ENCODE results near the gene MOCS2. TPM values are rescaled to one million over a fixed set of nuclear protein-coding genes. Genes with fewer than 3 reads are reported as not detected.

Gene MOCS2
- total RNA-seq, 1 donor from 2014 or later, result 28.8 TPM

- peak overlapping the region; percentile 19 for H3K27ac Mint-ChIP-seq (ENCODE audit: unreplicated experiment)
- H3K9me3 Mint-ChIP-seq, result no peaks in the 10 kb centered on the region
- no peaks in the 10 kb centered on the region for H3K4me1 Mint-ChIP-seq
- H3K4me3 Mint-ChIP-seq, result no peak overlapping the region
- no peaks in the 10 kb centered on the region for H3K36me3 Mint-ChIP-seq (ENCODE audit: low read depth)
- TF ChIP-seq CTCF (conservative IDR thresholded peaks at IDR 0.05), result no peak
- H3K27me3 Mint-ChIP-seq (ENCODE audit: low read depth), result no peaks in the 10 kb centered on the region
- DNase-seq (ENCODE audit: low read depth, low spot score), result no peak
Measured at GRCh38 chr5:53076014-53076583, 33.5 kb downstream of the MOCS2 start.

DNA sequence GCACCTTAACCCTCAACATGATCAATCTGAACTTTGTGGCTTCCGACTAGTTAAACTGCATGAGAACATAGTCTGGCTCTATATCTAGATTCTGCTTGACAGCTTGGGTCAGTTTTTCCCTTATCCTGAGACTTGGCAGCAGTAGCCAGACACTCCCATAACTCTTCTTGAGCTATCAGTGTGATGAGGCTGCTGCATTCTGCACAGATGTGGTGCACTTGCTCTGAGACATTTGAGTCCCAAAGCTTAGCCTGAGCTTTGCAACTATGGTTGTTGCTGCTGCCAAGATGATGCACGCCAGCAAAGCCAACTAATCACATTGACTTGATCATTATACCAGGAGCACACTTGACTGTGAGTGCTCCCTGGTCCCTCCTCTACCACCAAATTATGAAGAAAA is 36.2 kb downstream of the MOCS2 start:
- H3K4me1 Mint-ChIP-seq, result no peaks in the 10 kb centered on the region
- H3K27ac Mint-ChIP-seq (ENCODE audit: unreplicated experiment), result no peak overlapping the region
- H3K36me3 Mint-ChIP-seq (ENCODE audit: low read depth), result no peaks in the 10 kb centered on the region
- H3K27me3 Mint-ChIP-seq (ENCODE audit: low read depth), result no peaks in the 10 kb centered on the region
- no peak for TF ChIP-seq CTCF (conservative IDR thresholded peaks at IDR 0.05)
- no peaks in the 10 kb centered on the region for H3K9me3 Mint-ChIP-seq
- H3K4me3 Mint-ChIP-seq, result no peak overlapping the region
- DNase-seq (ENCODE audit: low read depth, low spot score), result no peak

DNA sequence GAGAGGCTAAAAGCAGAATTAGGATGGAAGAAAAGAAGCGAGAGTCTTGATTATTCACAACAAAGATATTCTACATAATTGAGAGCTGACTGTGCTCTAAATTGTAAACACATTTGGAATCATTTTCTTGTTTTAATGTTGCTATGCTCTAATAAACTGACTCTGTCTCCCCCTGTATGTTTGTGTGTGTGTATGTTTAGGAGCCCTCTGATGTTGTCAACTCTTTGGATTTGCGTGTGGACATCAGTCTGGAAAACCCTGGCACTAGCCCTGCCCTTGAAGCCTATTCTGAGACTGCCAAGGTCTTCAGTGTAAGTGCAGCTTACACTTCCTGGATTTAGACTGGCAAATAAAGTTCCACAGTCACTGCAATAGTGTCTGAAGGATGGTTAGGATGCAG is 37.8 kb downstream of the MOCS2 start:
- Mint-ChIP-seq H3K36me3 (ENCODE audit: low read depth) (no peaks in the 10 kb centered on the region), H3K9me3 (no peaks in the 10 kb centered on the region), H3K4me3 (no peak overlapping the region), H3K27ac (ENCODE audit: unreplicated experiment) (no peak overlapping the region), H3K27me3 (ENCODE audit: low read depth) (no peaks in the 10 kb centered on the region), H3K4me1 (no peaks in the 10 kb centered on the region)
- TF ChIP-seq CTCF (conservative IDR thresholded peaks at IDR 0.05), result no peak
- no peak for DNase-seq (ENCODE audit: low read depth, low spot score)

DNA sequence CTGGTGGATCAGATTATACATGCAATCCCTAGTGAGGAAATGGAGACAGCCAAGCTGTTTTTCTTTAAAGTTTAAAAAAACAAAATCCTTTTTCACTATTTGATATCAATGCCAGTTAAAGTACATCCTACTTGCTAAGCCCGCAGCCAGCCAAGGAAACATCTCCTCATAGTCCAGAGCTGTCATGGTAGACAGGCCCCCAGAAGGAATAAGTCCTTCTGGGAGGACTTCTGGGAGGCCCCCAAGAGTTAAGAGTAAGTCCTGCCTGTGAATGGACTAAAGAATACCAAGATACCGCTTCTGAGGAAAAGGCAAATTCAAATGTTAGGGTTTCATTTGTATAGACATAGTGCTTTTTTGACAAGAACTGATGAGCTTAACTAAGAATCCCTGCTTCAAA is 38.3 kb downstream of the MOCS2 start:
- no peaks in the 10 kb centered on the region for H3K36me3 Mint-ChIP-seq (ENCODE audit: low read depth)
- no peak overlapping the region for H3K4me3 Mint-ChIP-seq
- no peaks in the 10 kb centered on the region for H3K27me3 Mint-ChIP-seq (ENCODE audit: low read depth)
- H3K4me1 Mint-ChIP-seq, result no peaks in the 10 kb centered on the region
- no peaks in the 10 kb centered on the region for H3K9me3 Mint-ChIP-seq
- H3K27ac Mint-ChIP-seq (ENCODE audit: unreplicated experiment), result no peak overlapping the region
- no peak for DNase-seq (ENCODE audit: low read depth, low spot score)
- TF ChIP-seq CTCF (conservative IDR thresholded peaks at IDR 0.05), result no peak

GRCh38 chr5:53069626-53070025 is 39.9 kb downstream of the MOCS2 start:
- no peak overlapping the region for H3K27ac Mint-ChIP-seq (ENCODE audit: unreplicated experiment)
- DNase-seq (ENCODE audit: low read depth, low spot score), result no peak
- no peaks in the 10 kb centered on the region for H3K9me3 Mint-ChIP-seq
- no peaks in the 10 kb centered on the region for H3K4me1 Mint-ChIP-seq
- no peak overlapping the region for H3K4me3 Mint-ChIP-seq
- TF ChIP-seq CTCF (conservative IDR thresholded peaks at IDR 0.05), result no peak
- no peaks in the 10 kb centered on the region for H3K27me3 Mint-ChIP-seq (ENCODE audit: low read depth)
- no peaks in the 10 kb centered on the region for H3K36me3 Mint-ChIP-seq (ENCODE audit: low read depth)
